ENCODE measurements around the gene MAP1S.

DNA sequence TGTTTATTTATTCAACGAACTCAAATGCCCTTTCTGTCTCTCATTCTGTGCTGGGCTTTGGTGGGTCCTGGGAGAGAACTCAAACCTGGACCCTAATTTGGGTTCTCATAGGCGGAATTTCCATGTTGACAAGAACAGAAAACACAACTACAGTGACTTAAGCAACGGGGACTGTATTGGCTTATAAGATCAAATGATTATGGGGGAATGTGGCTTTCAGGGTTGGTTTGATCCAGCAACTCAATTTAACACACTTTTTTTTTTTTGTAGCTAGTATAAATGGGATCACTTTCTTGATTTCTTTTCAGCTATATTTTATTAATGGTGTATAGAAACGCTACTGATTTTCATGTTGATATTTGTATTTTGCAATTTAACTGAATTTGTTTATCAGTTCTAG lies 41.9 kb downstream of the MAP1S start:
- TF ChIP-seq, protein P1, sequence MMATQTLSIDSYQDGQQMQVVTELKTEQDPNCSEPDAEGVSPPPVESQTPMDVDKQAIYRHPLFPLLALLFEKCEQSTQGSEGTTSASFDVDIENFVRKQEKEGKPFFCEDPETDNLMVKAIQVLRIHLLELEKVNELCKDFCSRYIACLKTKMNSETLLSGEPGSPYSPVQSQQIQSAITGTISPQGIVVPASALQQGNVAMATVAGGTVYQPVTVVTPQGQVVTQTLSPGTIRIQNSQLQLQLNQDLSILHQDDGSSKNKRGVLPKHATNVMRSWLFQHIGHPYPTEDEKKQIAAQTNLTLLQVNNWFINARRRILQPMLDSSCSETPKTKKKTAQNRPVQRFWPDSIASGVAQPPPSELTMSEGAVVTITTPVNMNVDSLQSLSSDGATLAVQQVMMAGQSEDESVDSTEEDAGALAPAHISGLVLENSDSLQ (IDR thresholded peaks at IDR 0.05) = no peak
- no peak for TF ChIP-seq SUZ12 (IDR thresholded peaks at IDR 0.05)
- TF ChIP-seq SP1 (IDR thresholded peaks at IDR 0.05) = no peak
- no peak for TF ChIP-seq HDGF (IDR thresholded peaks at IDR 0.05; ENCODE audit: borderline replicate concordance)
- no peak for TF ChIP-seq LEF1 (IDR thresholded peaks at IDR 0.05; ENCODE audit: borderline replicate concordance)

Measured in HEK293T (cell line).